IMR-90 (cell line): ENCODE data around the gene CDH23.

ENCODE experiments used
- FOS ChIP-seq: fragments of 150-350 bp; IDR thresholded peaks from 2 replicates; pipeline ENCODE4 v1.6.1; 2016; ENCODE audit warnings: low read depth, low read length
- MAFK ChIP-seq: IDR thresholded peaks from 2 replicates; pipeline ENCODE4 v1.6.1; 2012; ENCODE audit warnings: low read depth, low read length, improper control_type of control experiment
- MAZ ChIP-seq: IDR thresholded peaks from 2 replicates; pipeline ENCODE4 v1.6.1; 2012; ENCODE audit warnings: low read depth, mild to moderate bottlenecking, low read length, improper control_type of control experiment, moderate library complexity, borderline replicate concordance
- MXI1 ChIP-seq: IDR thresholded peaks from 2 replicates; pipeline ENCODE4 v1.6.1; 2012; ENCODE audit warnings: low read depth, mild to moderate bottlenecking, low read length, moderate library complexity, borderline replicate concordance
- POLR2A ChIP-seq: IDR thresholded peaks from 2 replicates; pipeline ENCODE4 v1.6.1; 2012; ENCODE audit warnings: mild to moderate bottlenecking, low read depth, low read length
- RCOR1 ChIP-seq: IDR thresholded peaks from 2 replicates; pipeline ENCODE4 v1.6.1; 2012; ENCODE audit warnings: mild to moderate bottlenecking, low read length, improper control_type of control experiment; ENCODE audit not compliant: insufficient replicate concordance
- RFX5 ChIP-seq: IDR thresholded peaks from 2 replicates; pipeline ENCODE4 v1.8.0; 2012; ENCODE audit warnings: low read depth, mild to moderate bottlenecking, low read length, moderate library complexity
- SMC3 ChIP-seq: fragments of 150-350 bp; IDR thresholded peaks from 2 replicates; pipeline ENCODE4 v1.6.1; 2016; ENCODE audit warnings: low read depth, mild to moderate bottlenecking, antibody characterized with exemption, low read length, moderate library complexity
- TF ChIP-seq, protein P1 (sequence below): conservative IDR thresholded peaks from 2 replicates; pipeline ENCODE4 v1.5.1; 2012; ENCODE audit warnings: mild to moderate bottlenecking, low read depth, low read length, improper control_type of control experiment
- TF ChIP-seq, protein P2 (sequence below): fragments of 150-350 bp; IDR thresholded peaks from 2 replicates; pipeline ENCODE4 v1.6.1; 2016; ENCODE audit warnings: low read depth, mild to moderate bottlenecking, low read length, moderate library complexity, borderline replicate concordance

DNA sequence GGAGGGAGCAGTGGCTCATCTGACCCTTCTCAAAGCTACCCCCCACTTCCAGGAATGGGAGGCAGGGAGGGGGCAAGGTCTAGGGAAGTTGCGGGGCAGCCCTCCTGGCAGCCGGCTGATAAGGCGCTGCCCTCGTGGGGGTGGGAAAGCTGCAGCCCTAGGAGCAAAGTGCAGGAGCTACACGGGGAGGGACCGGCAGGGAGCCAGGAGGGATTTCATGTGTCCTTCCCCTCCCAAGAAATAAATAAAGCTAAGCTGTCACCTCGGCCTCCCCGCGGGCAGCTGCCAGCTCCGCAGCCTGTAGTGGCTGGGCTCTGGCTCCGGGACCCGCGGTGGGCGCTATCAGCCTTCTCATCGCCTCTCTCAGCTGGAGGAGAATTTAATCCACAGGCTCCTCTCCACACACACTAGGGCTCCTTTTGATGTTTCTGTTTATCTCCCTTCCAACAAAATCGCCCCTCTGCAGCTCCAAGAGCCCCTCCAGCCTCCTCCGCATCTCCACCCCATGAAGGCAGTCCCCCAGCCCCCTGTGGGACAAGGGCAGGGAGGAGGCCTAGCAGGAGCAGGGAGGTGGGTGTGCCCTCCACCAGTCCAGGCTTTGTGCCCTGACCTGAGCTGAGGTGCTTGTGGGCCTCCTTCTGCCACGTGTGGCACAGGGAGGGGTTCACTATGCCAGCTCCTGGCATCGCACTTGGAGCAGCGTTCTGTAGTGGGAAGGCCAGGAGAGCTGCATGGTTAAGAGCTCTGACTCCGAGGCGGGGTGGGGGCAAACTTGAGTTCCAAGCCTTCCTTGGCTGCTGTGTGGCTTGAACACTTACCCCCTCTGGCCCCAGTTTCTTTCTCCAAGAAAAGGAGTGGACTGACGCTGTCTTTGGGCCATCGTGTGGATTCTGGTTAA lies 242.4 kb downstream of the CDH23 start:
- no peak for TF ChIP-seq MAZ
- TF ChIP-seq SMC3 = no peak
- no peak for TF ChIP-seq MAFK
- TF ChIP-seq, protein P1, sequence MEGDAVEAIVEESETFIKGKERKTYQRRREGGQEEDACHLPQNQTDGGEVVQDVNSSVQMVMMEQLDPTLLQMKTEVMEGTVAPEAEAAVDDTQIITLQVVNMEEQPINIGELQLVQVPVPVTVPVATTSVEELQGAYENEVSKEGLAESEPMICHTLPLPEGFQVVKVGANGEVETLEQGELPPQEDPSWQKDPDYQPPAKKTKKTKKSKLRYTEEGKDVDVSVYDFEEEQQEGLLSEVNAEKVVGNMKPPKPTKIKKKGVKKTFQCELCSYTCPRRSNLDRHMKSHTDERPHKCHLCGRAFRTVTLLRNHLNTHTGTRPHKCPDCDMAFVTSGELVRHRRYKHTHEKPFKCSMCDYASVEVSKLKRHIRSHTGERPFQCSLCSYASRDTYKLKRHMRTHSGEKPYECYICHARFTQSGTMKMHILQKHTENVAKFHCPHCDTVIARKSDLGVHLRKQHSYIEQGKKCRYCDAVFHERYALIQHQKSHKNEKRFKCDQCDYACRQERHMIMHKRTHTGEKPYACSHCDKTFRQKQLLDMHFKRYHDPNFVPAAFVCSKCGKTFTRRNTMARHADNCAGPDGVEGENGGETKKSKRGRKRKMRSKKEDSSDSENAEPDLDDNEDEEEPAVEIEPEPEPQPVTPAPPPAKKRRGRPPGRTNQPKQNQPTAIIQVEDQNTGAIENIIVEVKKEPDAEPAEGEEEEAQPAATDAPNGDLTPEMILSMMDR = no peak
- TF ChIP-seq RFX5 = no peak
- TF ChIP-seq POLR2A = no peak
- TF ChIP-seq MXI1 = no peak
- TF ChIP-seq FOS = no peak
- TF ChIP-seq RCOR1 = no peak
- TF ChIP-seq, protein P2, sequence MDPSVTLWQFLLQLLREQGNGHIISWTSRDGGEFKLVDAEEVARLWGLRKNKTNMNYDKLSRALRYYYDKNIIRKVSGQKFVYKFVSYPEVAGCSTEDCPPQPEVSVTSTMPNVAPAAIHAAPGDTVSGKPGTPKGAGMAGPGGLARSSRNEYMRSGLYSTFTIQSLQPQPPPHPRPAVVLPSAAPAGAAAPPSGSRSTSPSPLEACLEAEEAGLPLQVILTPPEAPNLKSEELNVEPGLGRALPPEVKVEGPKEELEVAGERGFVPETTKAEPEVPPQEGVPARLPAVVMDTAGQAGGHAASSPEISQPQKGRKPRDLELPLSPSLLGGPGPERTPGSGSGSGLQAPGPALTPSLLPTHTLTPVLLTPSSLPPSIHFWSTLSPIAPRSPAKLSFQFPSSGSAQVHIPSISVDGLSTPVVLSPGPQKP = no peak
